Trophoblast cell (in vitro differentiated cells and primary cell): Measurements from ENCODE around the gene SPINK4.

Experiments
- DNase-seq, 2 donors: peaks; one replicate each; pipeline ENCODE4 v3.0.0-alpha.2; 2016
- H2AFZ ChIP-seq: 2 replicates; pipeline ENCODE4 v1.6.1; 2013; ENCODE audit warnings: low read length, moderate library complexity, mild to moderate bottlenecking; ENCODE audit not compliant: insufficient read depth, poor library complexity
- H2AK5ac ChIP-seq: 2 replicates; pipeline ENCODE4 v1.6.1; 2013; ENCODE audit warnings: mild to moderate bottlenecking, low read length
- H2BK120ac ChIP-seq: 2 replicates; pipeline ENCODE4 v1.6.1; 2013; ENCODE audit warnings: low read length, mild to moderate bottlenecking, moderate library complexity; ENCODE audit not compliant: insufficient read depth, poor library complexity
- H2BK12ac ChIP-seq: 2 replicates; pipeline ENCODE4 v1.6.1; 2013; ENCODE audit warnings: mild to moderate bottlenecking, low read length, moderate library complexity
- H2BK5ac ChIP-seq: 2 replicates; pipeline ENCODE4 v1.6.1; 2013; ENCODE audit warnings: low read length, low read depth, moderate library complexity, mild to moderate bottlenecking; ENCODE audit not compliant: poor library complexity
- H3K14ac ChIP-seq: 2 replicates; pipeline ENCODE4 v1.6.1; 2013; ENCODE audit warnings: mild to moderate bottlenecking, low read length
- H3K18ac ChIP-seq: 2 replicates; pipeline ENCODE4 v1.6.1; 2013; ENCODE audit warnings: mild to moderate bottlenecking, low read length
- H3K23ac ChIP-seq: 2 replicates; pipeline ENCODE4 v1.6.1; 2013; ENCODE audit warnings: low read length
- H3K27ac ChIP-seq: 2 replicates; pipeline ENCODE4 v1.5.1; 2013; ENCODE audit warnings: low read depth, mild to moderate bottlenecking, inconsistent platforms, low read length, moderate library complexity
- H3K27me3 ChIP-seq: 2 replicates; pipeline ENCODE4 v1.6.1; 2013; ENCODE audit warnings: inconsistent platforms, mild to moderate bottlenecking, low read length, moderate library complexity; ENCODE audit not compliant: insufficient read depth
- H3K36me3 ChIP-seq, 2 experiments: 1 replicate in 1 of 2; 2 replicates in 1 of 2; pipeline ENCODE4 v1.6.1; 2013; ENCODE audit warnings: low read length in 2 of 2, mild to moderate bottlenecking in 2 of 2, moderate library complexity in 1 of 2; ENCODE audit not compliant: insufficient read depth in 2 of 2, control insufficient read depth in 1 of 2
- H3K4ac ChIP-seq: 2 replicates; pipeline ENCODE4 v1.6.1; 2013; ENCODE audit warnings: low read depth, mild to moderate bottlenecking, low read length, moderate library complexity
- H3K4me1 ChIP-seq, 2 experiments: 1 replicate in 1 of 2; 2 replicates in 1 of 2; pipeline ENCODE4 v1.6.1; 2013; ENCODE audit warnings: low read length in 2 of 2, mild to moderate bottlenecking in 2 of 2, moderate library complexity in 1 of 2; ENCODE audit not compliant: insufficient read depth in 2 of 2, control insufficient read depth in 1 of 2
- H3K4me2 ChIP-seq: 2 replicates; pipeline ENCODE4 v1.6.1; 2013; ENCODE audit warnings: inconsistent platforms, mild to moderate bottlenecking, low read length, moderate library complexity
- H3K4me3 ChIP-seq: 2 replicates; pipeline ENCODE4 v1.5.1; 2013; ENCODE audit warnings: mild to moderate bottlenecking, low read depth, low read length, inconsistent platforms
- H3K79me1 ChIP-seq: one replicate; pipeline ENCODE4 v1.6.1; 2013; ENCODE audit warnings: low read length
- H3K79me2 ChIP-seq: 2 replicates; pipeline ENCODE4 v1.6.1; 2013; ENCODE audit warnings: low read length, mild to moderate bottlenecking; ENCODE audit not compliant: control insufficient read depth, insufficient read depth, poor library complexity
- H3K9ac ChIP-seq: 2 replicates; pipeline ENCODE4 v1.6.1; 2013; ENCODE audit warnings: mild to moderate bottlenecking, low read length
- H3K9me3 ChIP-seq: 2 replicates; pipeline ENCODE4 v1.6.1; 2013; ENCODE audit warnings: low read depth, mild to moderate bottlenecking, control low read depth, inconsistent platforms, low read length; ENCODE audit not compliant: insufficient read depth
- H4K12ac ChIP-seq: 2 replicates; pipeline ENCODE4 v1.6.1; 2013; ENCODE audit warnings: low read depth, mild to moderate bottlenecking, low read length, moderate library complexity
- H4K8ac ChIP-seq: 2 replicates; pipeline ENCODE4 v1.6.1; 2013; ENCODE audit warnings: low read depth, mild to moderate bottlenecking, low read length, moderate library complexity
- H4K91ac ChIP-seq: one replicate; pipeline ENCODE4 v1.6.1; 2013; ENCODE audit warnings: low read depth, mild to moderate bottlenecking, low read length, moderate library complexity
- WGBS: extraction: QIAGEN DNeasy Blood & Tissue Kit; methylation state at CpG from one replicate; pipeline ENCODE4 v1.1.7; 2013; ENCODE audit warnings: missing lambda C conversion rate; ENCODE audit not compliant: insufficient read length, insufficient coverage; ENCODE audit errors: extremely low coverage; 5-methylcytosine and 5-hydroxymethylcytosine counted together

Gene SPINK4

DNA sequence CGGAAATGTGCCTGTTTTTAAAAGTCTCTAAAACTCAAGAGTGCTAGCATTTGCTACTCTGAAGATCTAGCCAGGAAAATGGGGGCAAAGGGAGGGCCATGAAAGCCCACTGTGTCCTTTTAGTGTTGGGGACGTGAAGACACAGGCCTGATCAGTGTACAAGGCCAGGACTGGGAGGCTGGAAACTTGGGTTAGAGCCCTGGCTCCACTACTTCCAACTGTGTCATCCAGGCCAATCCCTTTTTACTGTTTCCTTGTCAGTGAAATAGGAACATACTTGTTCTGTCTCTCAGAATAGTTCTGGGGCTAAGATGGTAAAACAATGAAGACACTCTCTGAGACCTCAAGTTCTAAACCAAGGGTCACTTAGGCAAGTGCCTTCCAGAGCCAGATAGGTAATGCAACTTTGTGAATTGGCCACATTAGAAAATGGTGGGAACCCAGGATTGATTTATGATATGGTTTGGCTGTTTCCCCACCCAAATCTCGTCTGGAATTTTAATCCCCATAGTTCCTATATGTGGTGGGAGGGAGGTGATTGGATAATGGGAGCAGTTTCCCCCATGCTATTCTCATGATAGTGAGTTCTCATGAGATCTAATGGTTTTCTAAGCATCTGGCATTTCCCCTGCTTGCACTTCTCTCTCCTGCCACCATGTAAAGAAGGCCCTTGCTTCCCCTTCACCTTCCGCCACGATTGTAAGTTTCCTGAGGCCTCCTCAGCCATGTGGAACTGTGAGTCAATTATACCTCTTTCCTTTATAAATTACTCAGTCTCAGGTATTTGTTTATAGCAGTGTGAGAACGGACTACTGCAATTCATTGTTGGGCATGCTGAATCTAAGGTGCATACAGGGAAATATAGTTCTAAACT, 42.5 kb upstream of the SPINK4 start:
- H2AFZ ChIP-seq: no peak overlapping the region
- H4K91ac ChIP-seq: no peak overlapping the region
- H3K4me3 ChIP-seq: no peak overlapping the region
- no peak overlapping the region for H2AK5ac ChIP-seq
- H3K14ac ChIP-seq: no peak overlapping the region
- H3K4ac ChIP-seq: no peak overlapping the region
- no peaks in the 10 kb centered on the region for H3K79me2 ChIP-seq
- H4K8ac ChIP-seq: no peak overlapping the region
- no peaks in the 10 kb centered on the region for H3K9me3 ChIP-seq
- no CpG with 5 or more reads among the region's 6 CpGs for WGBS
- no peak overlapping the region for H3K18ac ChIP-seq
- H2BK120ac ChIP-seq: no peak overlapping the region
- H3K23ac ChIP-seq: no peak overlapping the region
- H4K12ac ChIP-seq: no peak overlapping the region
- H3K4me2 ChIP-seq: no peak overlapping the region
- DNase-seq: no peak
- H2BK12ac ChIP-seq: no peak overlapping the region
- H3K27ac ChIP-seq: no peak overlapping the region
- no peaks in the 10 kb centered on the region for H3K4me1 ChIP-seq
- no peaks in the 10 kb centered on the region for H3K27me3 ChIP-seq
- no peaks in the 10 kb centered on the region for H3K79me1 ChIP-seq
- no peak overlapping the region for H2BK5ac ChIP-seq
- no peak overlapping the region for H3K9ac ChIP-seq
- H3K36me3 ChIP-seq: no peaks in the 10 kb centered on the region

DNA sequence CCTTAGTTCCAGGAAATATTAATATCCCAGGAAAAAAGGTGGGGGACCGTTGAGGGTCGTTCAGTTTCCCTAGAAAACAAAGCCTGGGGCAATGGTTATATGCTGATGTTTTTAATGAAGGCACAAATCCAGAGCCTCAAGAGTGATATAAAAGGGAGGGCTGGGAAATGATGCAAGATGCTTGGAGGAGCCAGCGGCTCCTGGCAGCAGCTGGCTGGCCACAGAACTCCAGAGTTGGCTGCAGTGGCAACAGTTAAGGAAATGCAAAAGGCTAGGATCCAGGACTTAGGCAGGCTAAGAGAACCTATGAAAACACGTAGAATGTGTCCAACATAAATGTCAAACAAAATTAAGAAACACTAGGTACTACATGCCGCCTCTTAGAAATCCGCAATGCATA, 41.8 kb upstream of the SPINK4 start:
- no peak overlapping the region for H4K12ac ChIP-seq
- no peaks in the 10 kb centered on the region for H3K79me1 ChIP-seq
- no peak overlapping the region for H3K27ac ChIP-seq
- H4K91ac ChIP-seq: no peak overlapping the region
- no peak overlapping the region for H3K4me2 ChIP-seq
- H2AFZ ChIP-seq: no peak overlapping the region
- H2AK5ac ChIP-seq: no peak overlapping the region
- H2BK12ac ChIP-seq: no peak overlapping the region
- no peak overlapping the region for H2BK120ac ChIP-seq
- H3K36me3 ChIP-seq: no peaks in the 10 kb centered on the region
- no peak overlapping the region for H2BK5ac ChIP-seq
- no peak overlapping the region for H4K8ac ChIP-seq
- DNase-seq: no peak
- no peaks in the 10 kb centered on the region for H3K79me2 ChIP-seq
- no peak overlapping the region for H3K9ac ChIP-seq
- WGBS: no CpG with 5 or more reads among the region's 6 CpGs
- H3K27me3 ChIP-seq: no peaks in the 10 kb centered on the region
- no peak overlapping the region for H3K4me3 ChIP-seq
- H3K18ac ChIP-seq: no peak overlapping the region
- H3K9me3 ChIP-seq: no peaks in the 10 kb centered on the region
- H3K4ac ChIP-seq: no peak overlapping the region
- H3K14ac ChIP-seq: no peak overlapping the region
- no peaks in the 10 kb centered on the region for H3K4me1 ChIP-seq
- no peak overlapping the region for H3K23ac ChIP-seq

DNA sequence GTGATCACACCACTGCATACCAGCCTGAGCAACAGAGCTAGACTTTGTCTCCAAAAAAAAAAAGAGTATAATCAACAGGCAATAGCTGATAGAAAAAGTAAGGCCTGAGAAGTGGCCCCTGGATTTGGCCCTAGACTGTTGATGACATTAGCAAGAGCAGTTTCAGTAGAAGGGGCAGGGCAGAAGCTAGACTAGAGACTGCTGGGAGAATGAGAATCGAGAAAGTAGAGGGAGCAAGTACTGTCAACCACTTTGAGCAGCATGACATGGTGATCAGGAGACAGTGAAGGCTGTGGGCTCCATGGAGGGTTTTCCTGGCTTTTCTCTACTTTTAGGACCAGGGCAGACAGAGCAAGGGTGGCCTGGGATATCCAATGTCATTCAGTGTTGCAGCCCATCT, 37.9 kb upstream of the SPINK4 start:
- no peak overlapping the region for H3K4me3 ChIP-seq
- no peaks in the 10 kb centered on the region for H3K36me3 ChIP-seq
- no peak overlapping the region for H3K4ac ChIP-seq
- no peak overlapping the region for H4K91ac ChIP-seq
- no peak overlapping the region for H2AK5ac ChIP-seq
- H3K9me3 ChIP-seq: no peaks in the 10 kb centered on the region
- no CpG with 5 or more reads among the region's 1 CpG for WGBS
- no peak overlapping the region for H3K18ac ChIP-seq
- H3K14ac ChIP-seq: no peak overlapping the region
- H3K23ac ChIP-seq: no peak overlapping the region
- H2BK120ac ChIP-seq: no peak overlapping the region
- no peak overlapping the region for H3K4me2 ChIP-seq
- H2BK12ac ChIP-seq: no peak overlapping the region
- H4K12ac ChIP-seq: no peak overlapping the region
- H3K4me1 ChIP-seq: no peaks in the 10 kb centered on the region
- H2AFZ ChIP-seq: no peak overlapping the region
- no peaks in the 10 kb centered on the region for H3K79me2 ChIP-seq
- no peak overlapping the region for H2BK5ac ChIP-seq
- DNase-seq: no peak
- no peak overlapping the region for H3K9ac ChIP-seq
- no peak overlapping the region for H3K27ac ChIP-seq
- no peaks in the 10 kb centered on the region for H3K27me3 ChIP-seq
- H4K8ac ChIP-seq: no peak overlapping the region
- no peaks in the 10 kb centered on the region for H3K79me1 ChIP-seq

DNA sequence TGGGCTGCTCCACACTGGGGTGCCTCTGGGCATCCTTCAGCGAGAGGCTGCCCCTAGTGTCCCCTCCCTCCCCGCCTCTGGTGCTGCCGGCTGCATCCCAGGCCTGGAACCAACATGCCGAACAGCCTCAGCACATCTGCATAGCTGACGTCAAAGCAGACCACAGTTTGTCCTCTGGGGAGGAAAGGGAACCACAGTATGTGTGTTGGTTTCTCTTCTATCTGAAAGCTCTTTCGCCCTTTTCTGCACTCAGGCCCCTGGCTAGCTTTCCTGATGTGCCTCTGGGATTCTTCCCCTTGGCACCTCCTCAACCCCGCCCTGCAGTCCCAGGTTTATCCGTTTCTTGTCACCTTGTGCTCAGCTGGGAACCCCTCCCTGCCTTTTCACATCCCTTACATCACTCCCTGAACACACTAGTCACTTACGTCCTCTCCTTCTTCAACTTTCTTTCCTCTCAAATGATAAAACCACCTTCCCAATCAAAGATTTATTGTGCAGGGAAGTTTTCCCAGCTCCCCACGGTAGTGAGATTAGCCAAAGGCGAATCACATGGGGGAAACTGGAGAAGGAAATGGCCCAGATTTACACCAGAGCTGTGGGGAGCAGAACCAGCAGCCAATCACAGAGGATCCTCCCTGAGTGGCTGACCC, 37.3 kb upstream of the SPINK4 start:
- Histone ChIP-seq H3K18ac (no peak overlapping the region), H4K8ac (no peak overlapping the region), H4K12ac (no peak overlapping the region), H3K36me3 (no peaks in the 10 kb centered on the region), H2AK5ac (no peak overlapping the region), H3K4me3 (no peak overlapping the region), H3K27me3 (no peaks in the 10 kb centered on the region), H3K9me3 (no peaks in the 10 kb centered on the region), H3K14ac (no peak overlapping the region), H2AFZ (no peak overlapping the region), H3K9ac (no peak overlapping the region), H3K79me2 (no peaks in the 10 kb centered on the region), H3K4me2 (no peak overlapping the region), H4K91ac (no peak overlapping the region), H3K79me1 (no peaks in the 10 kb centered on the region), H2BK120ac (no peak overlapping the region), H3K27ac (no peak overlapping the region), H3K4me1 (no peaks in the 10 kb centered on the region), H3K4ac (no peak overlapping the region), H2BK5ac (no peak overlapping the region), H2BK12ac (no peak overlapping the region), H3K23ac (no peak overlapping the region)
- DNase-seq: no peak
- 100% methylated on average over 1 of the region's 11 CpGs for WGBS
